Tibial nerve (tissue), 4 donors: ENCODE measurements around the gene METTL2A.

Experiments
- EP300 ChIP-seq, 2 donors: sonication (generic); formaldehyde crosslinking; IDR thresholded peaks; one replicate each; pipeline ENCODE4 v1.6.1; 2017; ENCODE audit warnings: antibody characterized with exemption in 2 of 2, mild to moderate bottlenecking in 1 of 2
- POLR2A ChIP-seq, 2 donors: fragments of 450-650 bp; IDR thresholded peaks; one replicate each; pipeline ENCODE4 v1.6.1; 2017; ENCODE audit warnings: antibody characterized with exemption in 2 of 2, mild to moderate bottlenecking in 2 of 2, moderate library complexity in 2 of 2
- TF ChIP-seq, protein P1 (sequence below), 5 experiments: fragments of 200-600 bp in 3 of 5; fragments of 450-650 bp in 2 of 5; sonication (generic) in 3 of 5; IDR thresholded peaks; one replicate each; pipeline ENCODE4 v1.5.1; 2016 to 2019; ENCODE audit warnings: antibody characterized with exemption in 5 of 5, mild to moderate bottlenecking in 3 of 5, moderate library complexity in 2 of 5

DNA sequence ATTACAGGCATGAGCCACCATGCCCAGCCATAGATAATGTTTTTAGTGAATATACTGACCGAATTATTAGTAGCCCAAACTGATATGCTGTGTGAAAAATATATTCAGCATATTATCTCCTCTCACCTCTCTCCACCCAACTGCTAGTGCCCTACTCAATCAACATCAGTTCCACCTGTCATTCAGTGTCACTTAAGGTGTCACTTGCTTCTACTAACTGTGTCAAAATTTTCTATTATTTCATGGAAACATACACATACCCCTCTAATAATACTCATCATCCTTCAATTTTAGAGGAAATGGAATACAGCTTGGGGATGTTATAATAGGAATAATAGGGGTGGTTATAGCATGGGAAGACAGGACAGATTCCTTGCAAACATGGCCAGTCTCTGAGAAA, 30.8 kb upstream of the METTL2A start:
- TF ChIP-seq, protein P1, sequence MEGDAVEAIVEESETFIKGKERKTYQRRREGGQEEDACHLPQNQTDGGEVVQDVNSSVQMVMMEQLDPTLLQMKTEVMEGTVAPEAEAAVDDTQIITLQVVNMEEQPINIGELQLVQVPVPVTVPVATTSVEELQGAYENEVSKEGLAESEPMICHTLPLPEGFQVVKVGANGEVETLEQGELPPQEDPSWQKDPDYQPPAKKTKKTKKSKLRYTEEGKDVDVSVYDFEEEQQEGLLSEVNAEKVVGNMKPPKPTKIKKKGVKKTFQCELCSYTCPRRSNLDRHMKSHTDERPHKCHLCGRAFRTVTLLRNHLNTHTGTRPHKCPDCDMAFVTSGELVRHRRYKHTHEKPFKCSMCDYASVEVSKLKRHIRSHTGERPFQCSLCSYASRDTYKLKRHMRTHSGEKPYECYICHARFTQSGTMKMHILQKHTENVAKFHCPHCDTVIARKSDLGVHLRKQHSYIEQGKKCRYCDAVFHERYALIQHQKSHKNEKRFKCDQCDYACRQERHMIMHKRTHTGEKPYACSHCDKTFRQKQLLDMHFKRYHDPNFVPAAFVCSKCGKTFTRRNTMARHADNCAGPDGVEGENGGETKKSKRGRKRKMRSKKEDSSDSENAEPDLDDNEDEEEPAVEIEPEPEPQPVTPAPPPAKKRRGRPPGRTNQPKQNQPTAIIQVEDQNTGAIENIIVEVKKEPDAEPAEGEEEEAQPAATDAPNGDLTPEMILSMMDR (IDR thresholded peaks at IDR 0.05): no peak
- no peak for TF ChIP-seq POLR2A (IDR thresholded peaks at IDR 0.05)
- TF ChIP-seq EP300 (IDR thresholded peaks at IDR 0.05): no peak
